A673 (cell line): Measurements from ENCODE around the gene DNAJC13. TPM values are rescaled to one million over a fixed set of nuclear protein-coding genes. Genes with fewer than 3 reads are reported as not detected.

Experiments
- BruUV-seq: library from RNA; stranded (reverse); fragments of 400-500 nt; replicated peaks from 2 replicates; lab custom pipeline; 2021; lab: Mats Ljungman, UMichigan
- CTCF ChIA-PET: fragments of 300-600 bp; sonication (Branson Sonifier 250); formaldehyde crosslinking; loops from one replicate; lab custom pipeline; 2022; ENCODE audit warnings: antibody characterized with exemption; lab: Charles Lee
- POLR2A ChIA-PET: fragments of 300-600 bp; sonication (Branson Sonifier 250); formaldehyde crosslinking; loops from one replicate; lab custom pipeline; 2022; ENCODE audit warnings: antibody characterized with exemption; ENCODE audit not compliant: low non-redundant PET; lab: Charles Lee
- DNase-seq: peaks from one replicate; pipeline ENCODE4 v3.0.0-alpha.2; 2015; ENCODE audit warnings: low spot score
- H3K27ac ChIP-seq: fragments of 200-600 bp; sonication (generic); 2 replicates; pipeline ENCODE4 v1.5.1; 2016; ENCODE audit warnings: mixed run types, low read depth, mild to moderate bottlenecking, mixed read lengths, antibody characterized with exemption, low read length; ENCODE audit not compliant: poor library complexity, severe bottlenecking
- H3K27me3 ChIP-seq: fragments of 200-600 bp; sonication (generic); replicated peaks from 2 replicates; pipeline ENCODE4 v1.6.1; 2017; ENCODE audit warnings: mixed run types, low read depth, mild to moderate bottlenecking, mixed read lengths, antibody characterized with exemption, low read length; ENCODE audit not compliant: insufficient read depth, poor library complexity
- H3K36me3 ChIP-seq: fragments of 200-600 bp; sonication (generic); 2 replicates; pipeline ENCODE4 v1.6.1; 2016; ENCODE audit warnings: mixed run types, mild to moderate bottlenecking, mixed read lengths, antibody characterized with exemption, low read length; ENCODE audit not compliant: insufficient read depth, poor library complexity, severe bottlenecking
- H3K4me1 ChIP-seq: fragments of 200-600 bp; sonication (generic); 2 replicates; pipeline ENCODE4 v1.6.1; 2017; ENCODE audit warnings: mixed run types, mild to moderate bottlenecking, mixed read lengths, antibody characterized with exemption, low read length; ENCODE audit not compliant: insufficient read depth, poor library complexity, severe bottlenecking
- H3K4me3 ChIP-seq: fragments of 200-600 bp; sonication (generic); 2 replicates; pipeline ENCODE4 v1.5.1; 2016; ENCODE audit warnings: low read depth, mixed run types, mild to moderate bottlenecking, mixed read lengths, low read length; ENCODE audit not compliant: poor library complexity, severe bottlenecking
- H3K9me3 ChIP-seq: fragments of 200-600 bp; sonication (generic); 2 replicates; pipeline ENCODE4 v1.6.1; 2016; ENCODE audit warnings: mixed run types, low read depth, mild to moderate bottlenecking, mixed read lengths, antibody characterized with exemption, low read length; ENCODE audit not compliant: poor library complexity, severe bottlenecking
- CTCF ChIP-seq: fragments of 300-800, 200-600 bp; sonication (generic); conservative IDR thresholded peaks from 2 replicates; pipeline ENCODE4 v1.5.1; 2017; ENCODE audit warnings: low read depth, mild to moderate bottlenecking, antibody characterized with exemption, low read length, moderate library complexity, mixed read lengths
- EZH2 ChIP-seq: fragments of 200-600 bp; sonication (generic); IDR thresholded peaks from 2 replicates; pipeline ENCODE4 v1.6.1; 2017; ENCODE audit warnings: borderline replicate concordance, low read depth, mild to moderate bottlenecking, mixed read lengths, antibody characterized with exemption, low read length; ENCODE audit not compliant: poor library complexity, severe bottlenecking
- intact Hi-C: fragments of 100-400 bp; cut with micrococcal nuclease; formaldehyde crosslinking; loops from one replicate; pipeline ENCODE4 v1.10.0; 2022; ENCODE audit not compliant: unreplicated experiment
- total RNA-seq: library from RNA; stranded (reverse); gene quantifications from 2 replicates; pipeline ENCODE4 v1.2.3, GENCODE V29; 2021

Gene DNAJC13
- total RNA-seq, 1 experiment from 2014 or later = 46.0 TPM

- H3K27ac ChIP-seq = no peak overlapping the region
- CTCF ChIA-PET = no interaction called here
Measured at GRCh38 chr3:132549890-132550578, 132.7 kb downstream of the DNAJC13 start.

GRCh38 chr3:132550579-132551305 is 133.4 kb downstream of the DNAJC13 start:
- Histone ChIP-seq H3K27me3 (no peaks in the 10 kb centered on the region), H3K27ac (no peak overlapping the region), H3K36me3 (no peaks in the 10 kb centered on the region), H3K4me3 (no peak overlapping the region), H3K9me3 (no peaks in the 10 kb centered on the region), H3K4me1 (peaks cover 4% of the 10 kb centered on the region)
- TF ChIP-seq CTCF (no peak), EZH2 (no peak)
- intact Hi-C loops = no loop called here
- no peak for DNase-seq
- ChIA-PET POLR2A (no interaction called here), CTCF (no interaction called here)
- no TSS peak for BruUV-seq

More at GRCh38 chr3:132549890-132550578, 132.7 kb downstream of the DNAJC13 start:
- POLR2A ChIA-PET = no interaction called here
- TF ChIP-seq CTCF (no peak), EZH2 (no peak)
- peaks cover 4% of the 10 kb centered on the region for H3K4me1 ChIP-seq
- intact Hi-C loops = no loop called here
- no peaks in the 10 kb centered on the region for H3K9me3 ChIP-seq
- H3K27me3 ChIP-seq = no peaks in the 10 kb centered on the region
- DNase-seq = no peak
- no peak overlapping the region for H3K4me3 ChIP-seq
- BruUV-seq = no TSS peak
- H3K36me3 ChIP-seq = no peaks in the 10 kb centered on the region

- H3K9me3 ChIP-seq = no peaks in the 10 kb centered on the region
- H3K27me3 ChIP-seq = no peaks in the 10 kb centered on the region
- H3K4me1 ChIP-seq = peaks cover 4% of the 10 kb centered on the region
- DNase-seq = no peak
- no peak for TF ChIP-seq EZH2
- no peak for TF ChIP-seq CTCF
- POLR2A ChIA-PET = no interaction called here
- no TSS peak for BruUV-seq
- CTCF ChIA-PET = no interaction called here
- H3K4me3 ChIP-seq = no peak overlapping the region
- no peaks in the 10 kb centered on the region for H3K36me3 ChIP-seq
- intact Hi-C loops = no loop called here
- H3K27ac ChIP-seq = no peak overlapping the region
Measured at GRCh38 chr3:132553826-132554225, 136.5 kb downstream of the DNAJC13 start.
